Loucy (cell line): ENCODE data around the gene CTNNAL1.

Source experiments
- H2AFZ ChIP-seq: fragments of 200-600 bp; sonication (generic); 2 replicates; pipeline ENCODE4 v1.6.0; 2016; ENCODE audit warnings: antibody characterized with exemption, mild to moderate bottlenecking, low read length, moderate library complexity
- H3F3A ChIP-seq: fragments of 200-600 bp; 2 replicates; pipeline ENCODE4 v1.6.0; 2016; ENCODE audit warnings: antibody characterized with exemption, low read depth, mild to moderate bottlenecking
- H3K27me3 ChIP-seq: fragments of 200-600 bp; sonication (generic); 2 replicates; pipeline ENCODE4 v1.6.1; 2014; ENCODE audit warnings: low read length, mild to moderate bottlenecking; ENCODE audit not compliant: insufficient read depth, poor library complexity, severe bottlenecking
- H3K36me3 ChIP-seq: fragments of 200-600 bp; sonication (generic); 2 replicates; pipeline ENCODE4 v1.6.1; 2016; ENCODE audit warnings: low read length; ENCODE audit not compliant: insufficient read depth
- H3K4me1 ChIP-seq: fragments of 200-600 bp; sonication (generic); 2 replicates; pipeline ENCODE4 v1.5.1; 2014; ENCODE audit warnings: low read length, mild to moderate bottlenecking; ENCODE audit not compliant: insufficient read depth, poor library complexity, severe bottlenecking
- H3K4me2 ChIP-seq: fragments of 200-600 bp; sonication (generic); 2 replicates; pipeline ENCODE4 v1.6.0; 2014; ENCODE audit warnings: antibody characterized with exemption, low read length, low read depth, mild to moderate bottlenecking; ENCODE audit not compliant: poor library complexity, severe bottlenecking
- H3K4me3 ChIP-seq: fragments of 200-600 bp; sonication (generic); 2 replicates; pipeline ENCODE4 v1.5.1; 2014; ENCODE audit warnings: low read length, mild to moderate bottlenecking, mixed read lengths; ENCODE audit not compliant: poor library complexity, severe bottlenecking
- H3K79me2 ChIP-seq: fragments of 200-600 bp; sonication (generic); 2 replicates; pipeline ENCODE4 v1.6.1; 2014; ENCODE audit warnings: low read length; ENCODE audit not compliant: insufficient read depth
- H3K9ac ChIP-seq: fragments of 200-600 bp; sonication (generic); 2 replicates; pipeline ENCODE4 v1.6.0; 2014; ENCODE audit warnings: mild to moderate bottlenecking, low read depth, low read length, moderate library complexity; ENCODE audit not compliant: poor library complexity, severe bottlenecking
- H3K9me2 ChIP-seq: fragments of 200-600 bp; sonication (generic); replicated peaks from 2 replicates; pipeline ENCODE4 v1.6.1; 2016; ENCODE audit warnings: low read depth, low read length, mixed read lengths
- H3K9me3 ChIP-seq: fragments of 200-600 bp; sonication (generic); 2 replicates; pipeline ENCODE4 v1.6.1; 2014; ENCODE audit warnings: mild to moderate bottlenecking, antibody characterized with exemption, low read length, low read depth; ENCODE audit not compliant: insufficient read depth
- H4K20me1 ChIP-seq: fragments of 200-600 bp; sonication (generic); 2 replicates; pipeline ENCODE4 v1.6.0; 2014; ENCODE audit warnings: antibody characterized with exemption, low read length, mild to moderate bottlenecking; ENCODE audit not compliant: insufficient read depth, poor library complexity, severe bottlenecking
- EZH2phosphoT487 ChIP-seq: fragments of 200-600 bp; IDR thresholded peaks from 2 replicates; pipeline ENCODE4 v1.6.1; 2018; ENCODE audit warnings: antibody characterized with exemption, mild to moderate bottlenecking, moderate library complexity, borderline replicate concordance
- TF ChIP-seq, protein P1 (sequence below): fragments of 200-600 bp; sonication (generic); conservative IDR thresholded peaks from 2 replicates; pipeline ENCODE4 v1.5.1; 2014; ENCODE audit warnings: mild to moderate bottlenecking, antibody characterized with exemption, low read length

The CTNNAL1 gene

GRCh38 chr9:109005678-109006077 is 7.6 kb downstream of the CTNNAL1 start:
- H4K20me1 ChIP-seq: peaks cover 8% of the 10 kb centered on the region
- H3K9ac ChIP-seq: no peak overlapping the region
- no peak overlapping the region for H3K4me3 ChIP-seq
- H3F3A ChIP-seq: no peaks in the 10 kb centered on the region
- no peak for TF ChIP-seq EZH2phosphoT487
- TF ChIP-seq, protein P1, sequence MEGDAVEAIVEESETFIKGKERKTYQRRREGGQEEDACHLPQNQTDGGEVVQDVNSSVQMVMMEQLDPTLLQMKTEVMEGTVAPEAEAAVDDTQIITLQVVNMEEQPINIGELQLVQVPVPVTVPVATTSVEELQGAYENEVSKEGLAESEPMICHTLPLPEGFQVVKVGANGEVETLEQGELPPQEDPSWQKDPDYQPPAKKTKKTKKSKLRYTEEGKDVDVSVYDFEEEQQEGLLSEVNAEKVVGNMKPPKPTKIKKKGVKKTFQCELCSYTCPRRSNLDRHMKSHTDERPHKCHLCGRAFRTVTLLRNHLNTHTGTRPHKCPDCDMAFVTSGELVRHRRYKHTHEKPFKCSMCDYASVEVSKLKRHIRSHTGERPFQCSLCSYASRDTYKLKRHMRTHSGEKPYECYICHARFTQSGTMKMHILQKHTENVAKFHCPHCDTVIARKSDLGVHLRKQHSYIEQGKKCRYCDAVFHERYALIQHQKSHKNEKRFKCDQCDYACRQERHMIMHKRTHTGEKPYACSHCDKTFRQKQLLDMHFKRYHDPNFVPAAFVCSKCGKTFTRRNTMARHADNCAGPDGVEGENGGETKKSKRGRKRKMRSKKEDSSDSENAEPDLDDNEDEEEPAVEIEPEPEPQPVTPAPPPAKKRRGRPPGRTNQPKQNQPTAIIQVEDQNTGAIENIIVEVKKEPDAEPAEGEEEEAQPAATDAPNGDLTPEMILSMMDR: no peak
- no peak overlapping the region for H2AFZ ChIP-seq
- no peaks in the 10 kb centered on the region for H3K79me2 ChIP-seq
- H3K9me2 ChIP-seq: no peaks in the 10 kb centered on the region
- H3K9me3 ChIP-seq: peaks cover 15% of the 10 kb centered on the region; the same call in 1 of the 2 replicates
- no peaks in the 10 kb centered on the region for H3K4me1 ChIP-seq
- peaks cover 23% of the 10 kb centered on the region for H3K27me3 ChIP-seq
- no peak overlapping the region for H3K4me2 ChIP-seq
- no peaks in the 10 kb centered on the region for H3K36me3 ChIP-seq

GRCh38 chr9:109003116-109003515 is 10.2 kb downstream of the CTNNAL1 start:
- no peak for TF ChIP-seq EZH2phosphoT487
- TF ChIP-seq, protein P1: no peak
- H4K20me1 ChIP-seq: peaks cover 12% of the 10 kb centered on the region
- H3F3A ChIP-seq: no peaks in the 10 kb centered on the region
- H3K9me3 ChIP-seq: peaks cover 15% of the 10 kb centered on the region; the same call in 1 of the 2 replicates
- no peak overlapping the region for H3K4me3 ChIP-seq
- no peaks in the 10 kb centered on the region for H3K79me2 ChIP-seq
- H3K4me1 ChIP-seq: no peaks in the 10 kb centered on the region
- no peaks in the 10 kb centered on the region for H3K36me3 ChIP-seq
- no peak overlapping the region for H3K4me2 ChIP-seq
- no peak overlapping the region for H3K9ac ChIP-seq
- no peaks in the 10 kb centered on the region for H3K9me2 ChIP-seq
- H3K27me3 ChIP-seq: peaks cover 41% of the 10 kb centered on the region
- H2AFZ ChIP-seq: no peak overlapping the region

DNA sequence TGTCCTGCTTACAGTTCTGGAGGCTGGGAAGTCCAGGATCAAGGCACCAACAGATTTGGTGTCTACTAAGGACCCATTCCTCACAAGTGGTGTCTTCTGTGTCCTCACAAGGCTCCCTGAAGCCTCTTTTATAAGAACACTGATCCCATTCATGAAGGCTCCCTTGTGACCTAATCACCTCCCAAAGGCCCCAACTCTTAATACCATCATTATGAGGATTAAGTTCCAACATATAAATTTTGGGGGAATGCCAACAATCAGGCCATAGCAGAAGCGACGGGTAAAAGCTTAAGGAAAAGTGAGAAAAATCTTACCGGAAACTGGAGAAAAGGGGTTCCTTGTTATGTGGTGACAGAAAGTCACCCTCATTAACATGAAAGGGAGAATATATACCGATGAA is 11.2 kb downstream of the CTNNAL1 start:
- no peaks in the 10 kb centered on the region for H3K36me3 ChIP-seq
- H3K27me3 ChIP-seq: peaks cover 41% of the 10 kb centered on the region
- H3K79me2 ChIP-seq: no peaks in the 10 kb centered on the region
- H3K9me2 ChIP-seq: no peaks in the 10 kb centered on the region
- H4K20me1 ChIP-seq: peaks cover 12% of the 10 kb centered on the region
- H3K4me3 ChIP-seq: no peak overlapping the region
- no peaks in the 10 kb centered on the region for H3F3A ChIP-seq
- H2AFZ ChIP-seq: no peak overlapping the region
- H3K4me2 ChIP-seq: no peak overlapping the region
- TF ChIP-seq EZH2phosphoT487: no peak
- TF ChIP-seq, protein P1: no peak
- H3K4me1 ChIP-seq: peaks cover under 1% of the 10 kb centered on the region
- H3K9me3 ChIP-seq: peaks cover 15% of the 10 kb centered on the region; the same call in 1 of the 2 replicates
- no peak overlapping the region for H3K9ac ChIP-seq
